GM18499 (cell line): Measurements from ENCODE around the gene SMCHD1.
"Not testable (repeated sequence)": the region's sequence is repeated elsewhere in the genome, so short reads cannot be mapped to it uniquely, and the experiment has no call there.

Source experiments
- ATAC-seq: cut with Tn5 transposase; IDR thresholded peaks from one replicate; pipeline ENCODE4 v1.9.1; 2021; ENCODE audit warnings: moderate number of reproducible peaks; ENCODE audit not compliant: insufficient read depth, unreplicated experiment

Gene SMCHD1

DNA sequence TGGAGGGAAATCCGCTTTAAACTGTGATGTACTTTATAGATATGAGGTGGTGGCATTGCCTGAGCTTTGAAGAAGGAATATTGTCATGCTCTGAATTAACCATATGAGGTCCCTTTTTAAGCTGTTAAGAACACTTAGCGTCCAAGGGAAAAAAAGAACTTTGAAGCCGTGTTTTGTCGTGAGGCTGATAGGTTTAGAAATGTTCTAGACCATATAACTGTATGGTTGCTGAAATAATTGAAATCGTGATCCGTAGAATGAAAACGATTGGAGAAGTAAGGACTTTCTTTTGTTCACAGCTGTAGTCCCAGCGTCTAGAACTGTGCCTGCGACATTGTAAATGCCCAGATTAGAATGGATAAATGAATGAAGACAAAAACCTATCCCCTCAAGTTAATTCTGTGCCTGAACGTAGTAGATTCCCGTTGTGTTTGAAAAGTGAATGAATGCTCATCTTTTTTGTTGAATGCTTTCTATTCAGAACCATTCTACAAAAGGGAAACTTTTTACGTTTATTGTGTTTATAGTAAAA, 1.5 kb downstream of the SMCHD1 start:
- no peak for ATAC-seq

DNA sequence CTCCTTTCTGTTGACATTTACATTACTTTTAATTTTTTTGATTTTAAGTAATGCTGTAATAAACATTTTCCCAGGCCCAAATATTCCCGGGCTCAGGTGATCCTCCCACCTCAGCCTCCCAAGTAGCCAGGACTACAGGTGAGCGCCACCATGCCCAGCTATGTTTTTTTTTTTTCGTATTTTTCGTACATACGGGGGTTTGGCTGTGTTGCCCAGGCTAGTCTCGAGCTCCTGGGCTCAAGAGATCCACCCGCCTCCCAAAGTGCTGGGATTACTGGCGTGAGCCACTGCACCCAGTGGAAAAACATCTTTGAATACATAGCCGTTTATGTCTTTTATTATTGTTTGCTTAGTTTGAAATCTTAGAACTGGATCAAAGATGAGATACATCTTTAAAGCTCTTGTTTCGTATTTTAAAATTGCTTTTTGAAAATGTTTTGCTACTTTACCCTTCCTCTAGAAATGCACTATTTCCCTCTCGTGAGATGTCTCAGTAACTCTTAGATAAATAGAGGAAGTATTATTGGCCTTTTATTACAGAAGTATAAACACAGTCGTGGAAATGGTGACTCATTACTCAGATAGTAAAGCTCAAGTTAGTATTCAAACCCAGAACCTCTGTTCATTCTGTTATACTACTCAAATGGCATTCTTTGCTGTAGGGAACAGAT, 2.4 kb downstream of the SMCHD1 start:
- no peak for ATAC-seq

DNA sequence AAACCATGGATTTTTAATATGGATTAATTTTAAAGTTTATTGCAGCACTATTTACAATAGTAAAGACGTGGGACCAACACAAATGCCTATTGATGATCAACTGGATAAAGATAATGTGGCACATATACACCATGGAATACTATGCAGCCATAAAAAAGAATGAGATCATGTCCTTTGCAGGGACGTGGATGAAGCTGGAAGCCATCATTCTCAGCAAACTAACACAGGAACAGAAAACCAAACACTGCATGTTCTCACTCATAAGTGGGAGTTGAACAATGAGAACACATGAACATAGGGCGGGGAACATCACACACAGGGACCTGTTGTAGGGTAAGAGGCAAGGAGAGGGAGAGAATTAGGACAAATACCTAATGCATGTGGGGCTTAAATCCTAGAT, 5.3 kb downstream of the SMCHD1 start:
- ATAC-seq: not testable (repeated sequence)

DNA sequence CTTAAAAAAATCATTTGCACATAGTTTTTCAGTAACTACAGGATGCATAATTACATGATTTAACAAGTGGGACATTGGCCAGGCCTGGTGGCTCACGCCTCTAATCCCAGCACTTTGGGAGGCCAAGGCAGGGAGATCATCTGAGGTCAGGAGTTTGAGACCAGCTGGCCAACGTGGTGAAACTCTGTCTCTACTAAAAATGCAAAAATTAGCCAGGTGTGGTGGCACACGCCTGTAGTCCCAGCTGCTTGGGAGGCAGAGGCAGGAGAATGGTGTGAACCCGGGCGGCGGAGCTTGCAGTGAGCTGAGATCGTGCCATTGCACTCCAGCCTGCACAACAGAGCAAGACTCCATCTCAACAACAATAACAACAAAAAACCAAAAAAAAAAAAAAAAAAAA, 6.8 kb downstream of the SMCHD1 start:
- ATAC-seq: not testable (repeated sequence)

DNA sequence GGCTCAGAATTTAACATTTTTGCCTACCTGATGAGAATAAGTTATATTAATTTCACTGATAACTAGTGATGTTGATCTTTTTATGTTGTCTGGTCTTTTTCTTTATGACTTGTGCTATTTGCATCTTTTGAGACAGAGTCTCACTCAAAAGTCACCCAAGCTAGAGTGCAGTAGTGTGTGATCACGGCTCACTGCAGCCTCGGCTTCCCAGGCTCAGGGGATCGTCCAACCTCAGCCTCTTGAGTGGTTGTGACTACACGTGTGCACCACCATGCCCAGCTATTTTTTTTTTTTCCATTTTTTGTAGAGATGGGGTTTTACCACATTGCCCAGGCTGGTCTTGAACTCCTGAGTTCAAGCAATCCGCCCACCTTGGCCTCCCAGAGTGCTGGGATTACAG, 7.5 kb downstream of the SMCHD1 start:
- no peak for ATAC-seq

DNA sequence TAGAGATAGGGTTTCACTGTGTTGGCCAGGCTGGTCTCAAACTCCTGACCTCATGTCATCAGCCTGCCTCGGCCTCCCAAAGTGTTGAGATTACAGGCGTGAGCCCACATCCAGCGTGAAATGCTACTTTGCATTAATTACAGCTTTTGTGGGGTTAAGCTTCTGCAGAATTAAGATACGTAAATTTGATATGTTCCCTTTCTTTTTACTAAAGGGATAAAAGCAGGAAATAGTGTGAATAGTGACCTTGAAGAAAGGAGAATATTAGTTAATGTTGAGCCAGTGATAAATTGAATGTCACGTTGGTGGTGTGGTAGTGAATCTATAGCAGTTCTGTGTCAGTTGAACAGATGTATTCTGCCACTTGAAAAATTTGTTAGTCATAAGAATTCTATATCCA, 16.9 kb downstream of the SMCHD1 start:
- ATAC-seq: no peak

DNA sequence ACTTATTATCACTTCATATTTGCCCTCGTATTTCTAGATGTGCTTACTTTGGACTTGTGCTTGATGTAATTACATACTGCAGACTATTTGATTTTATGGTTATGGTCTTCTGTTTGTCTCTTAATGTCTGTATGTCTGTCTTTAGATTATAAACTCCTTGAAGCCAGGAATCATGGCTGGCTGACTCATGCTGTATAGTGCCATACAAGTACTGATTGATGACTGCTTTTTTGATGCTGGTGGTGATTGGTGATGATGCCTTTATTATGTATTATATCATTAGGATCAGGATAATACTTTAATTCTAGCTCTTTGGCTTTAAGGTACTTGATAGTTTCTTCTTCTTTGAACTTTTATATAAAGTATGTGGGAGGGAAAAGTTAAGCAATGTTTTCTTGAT, 17.3 kb downstream of the SMCHD1 start:
- ATAC-seq: no peak

DNA sequence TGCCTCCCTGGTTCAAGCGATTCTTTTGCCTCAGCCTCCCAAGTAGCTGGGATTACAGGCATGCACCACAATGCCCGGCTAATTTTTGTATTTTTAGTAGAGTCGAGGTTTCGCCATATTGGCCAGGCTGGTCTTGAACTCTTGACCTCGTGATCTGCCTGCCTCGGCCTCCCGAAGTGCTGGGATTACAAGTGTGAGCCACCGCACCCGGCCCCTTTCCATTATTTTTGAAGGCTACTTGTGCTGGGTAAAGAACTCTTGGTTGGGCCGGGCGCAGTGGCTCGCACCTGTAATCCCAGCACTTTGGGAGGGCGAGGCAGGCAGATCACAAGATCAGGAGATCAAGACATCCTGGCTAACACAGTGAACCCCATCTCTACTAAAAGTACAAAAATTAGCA, 23.4 kb downstream of the SMCHD1 start:
- ATAC-seq: not testable (repeated sequence)

DNA sequence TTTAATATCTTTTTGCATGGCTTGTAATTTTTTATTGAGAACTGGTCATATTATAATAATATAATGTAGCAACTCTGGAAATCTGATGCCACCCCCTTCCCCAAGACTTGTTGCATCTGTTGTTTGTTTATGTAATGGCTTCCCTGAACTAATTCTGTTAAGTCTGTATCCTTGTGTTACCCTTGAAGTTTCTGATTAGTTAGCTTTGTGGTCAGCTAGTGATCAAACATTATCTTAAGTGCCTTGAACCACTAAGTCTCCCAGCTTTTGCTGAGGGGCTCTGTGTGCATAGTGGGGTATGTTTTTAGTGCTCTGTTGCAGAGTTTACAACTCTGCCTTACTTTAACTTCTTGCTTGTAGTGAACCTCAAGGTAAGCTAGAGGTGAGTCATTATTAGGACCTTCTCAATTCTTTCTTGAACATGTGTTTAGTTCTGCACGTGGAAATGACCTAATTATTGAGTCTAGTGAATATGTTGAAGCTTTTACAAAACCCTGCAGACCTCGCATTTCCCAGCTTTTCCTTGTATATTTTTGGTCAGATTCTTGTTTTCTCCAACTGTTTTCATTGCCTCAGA, 24.8 kb downstream of the SMCHD1 start:
- ATAC-seq: no peak

DNA sequence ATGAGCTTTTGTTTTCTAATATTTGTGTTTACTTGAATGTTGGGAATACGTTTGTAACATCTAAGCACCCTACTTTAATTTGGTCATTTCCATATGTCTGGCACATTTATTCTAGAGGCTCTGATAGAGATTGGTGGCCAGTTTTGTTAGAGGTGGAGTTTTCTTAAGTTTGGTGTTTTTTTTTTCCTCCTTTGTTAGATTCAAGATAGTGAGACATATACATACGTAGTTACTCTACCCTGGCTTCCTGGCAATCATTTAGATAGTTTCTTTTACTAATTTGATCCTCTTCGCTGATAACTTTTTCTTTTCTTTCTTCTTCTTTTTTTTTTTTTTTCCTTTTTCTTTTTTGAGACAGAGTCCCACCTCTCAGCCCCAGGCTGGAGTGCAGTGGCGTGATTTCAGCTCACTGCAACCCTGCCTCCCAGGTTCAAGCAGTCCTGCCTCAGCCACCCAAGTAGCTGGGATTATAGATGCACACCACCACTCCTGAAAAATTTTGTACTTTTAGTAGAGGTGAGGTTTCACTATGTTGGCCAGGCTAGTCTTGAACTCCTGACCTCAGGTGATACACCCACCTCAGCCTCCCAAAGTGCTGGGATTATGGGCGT, 26.6 kb downstream of the SMCHD1 start:
- ATAC-seq: no peak

DNA sequence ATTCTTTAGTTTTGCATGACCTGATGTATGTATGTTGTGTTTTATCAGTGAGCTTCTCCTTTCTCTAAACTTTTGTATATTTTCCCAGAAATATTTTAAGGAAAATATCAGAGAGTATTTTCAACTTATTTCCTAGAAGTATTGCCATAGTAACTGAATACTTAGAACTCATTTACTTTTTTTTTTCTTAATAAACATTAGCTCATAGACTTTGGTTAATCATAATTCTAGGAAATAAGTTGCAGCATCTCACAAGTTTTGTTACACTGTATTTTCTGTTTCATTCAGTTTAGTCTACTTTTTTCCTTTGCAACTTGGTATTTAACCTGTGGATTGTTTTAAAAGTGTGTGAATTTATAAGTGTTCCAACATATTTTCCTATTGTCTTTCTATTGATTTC, 27.5 kb downstream of the SMCHD1 start:
- ATAC-seq: no peak

DNA sequence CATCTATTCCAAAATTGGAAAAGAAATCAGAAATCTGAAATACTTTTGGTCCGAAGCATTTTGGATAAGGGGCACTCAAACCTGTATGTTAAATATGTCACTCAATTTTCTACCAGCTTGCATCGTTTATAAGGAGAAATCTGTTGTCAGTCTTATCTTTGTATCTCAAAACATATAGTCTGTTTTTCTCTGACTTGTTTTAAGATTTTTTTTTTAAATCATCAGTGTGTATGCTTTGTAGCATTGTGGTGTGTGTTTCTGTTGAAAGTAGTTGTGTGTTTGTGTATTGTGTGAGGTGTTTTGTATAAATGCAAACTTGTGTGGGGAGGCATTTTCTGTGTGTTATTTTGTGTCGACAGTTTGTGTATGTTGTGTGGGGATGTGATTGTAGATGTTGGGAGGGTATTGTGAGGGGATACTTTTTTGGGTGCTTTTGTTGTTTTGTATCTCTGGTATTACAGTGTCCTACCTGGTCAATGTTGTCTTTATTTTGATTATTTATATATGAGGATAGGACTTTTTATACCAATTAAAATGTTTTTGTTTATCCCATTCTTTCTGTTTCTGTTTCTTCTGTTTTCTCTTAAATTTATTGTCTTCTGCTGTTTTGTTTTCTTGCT, 30.9 kb downstream of the SMCHD1 start:
- no peak for ATAC-seq

DNA sequence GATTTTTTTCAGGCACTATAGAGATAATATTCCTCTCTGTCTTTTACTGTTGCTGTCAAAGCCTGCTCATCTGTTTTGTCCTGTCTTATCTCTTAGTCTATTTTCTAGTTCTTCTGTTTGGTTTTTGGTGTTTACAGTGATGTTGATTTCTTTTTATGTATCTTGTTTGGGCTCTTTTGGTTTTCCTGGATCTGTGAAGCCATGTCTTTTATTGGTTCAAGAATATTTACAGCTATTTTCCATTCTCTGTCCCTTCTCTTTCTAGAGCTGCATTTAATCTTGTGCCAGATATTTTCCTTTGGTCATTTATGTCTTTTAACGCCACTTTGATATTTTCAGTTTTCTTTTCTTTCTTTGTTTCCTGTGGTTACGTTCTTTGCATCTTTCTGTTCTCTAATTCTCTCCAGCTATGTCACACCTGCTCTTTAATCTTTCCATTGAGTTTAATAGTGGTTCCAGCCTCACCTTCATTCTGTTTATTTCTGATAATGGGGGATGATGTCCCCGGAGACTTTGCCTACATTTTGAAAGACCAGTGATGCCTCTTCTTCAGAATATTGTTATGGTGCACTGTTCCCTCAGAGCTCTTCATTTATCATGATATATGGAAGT, 32.0 kb downstream of the SMCHD1 start:
- ATAC-seq: no peak

DNA sequence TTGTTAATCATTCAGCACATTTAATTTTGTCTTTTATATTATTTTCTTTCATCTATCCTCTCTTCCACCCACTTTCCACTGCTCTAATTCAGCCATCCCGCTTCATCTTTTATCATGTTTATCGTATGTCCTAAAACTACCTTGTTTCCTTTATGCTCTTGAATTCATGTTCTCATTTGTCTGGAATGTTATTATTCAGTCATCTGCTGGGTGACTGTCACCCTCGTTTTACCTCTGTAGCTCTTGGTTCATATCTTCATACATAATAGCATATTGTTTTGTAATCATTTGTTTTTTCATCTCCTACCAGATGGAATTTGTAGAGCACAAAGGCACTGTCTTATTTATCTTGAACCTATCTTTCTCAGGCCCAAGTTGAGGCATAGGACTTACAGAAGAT, 37.0 kb downstream of the SMCHD1 start:
- ATAC-seq: no peak

DNA sequence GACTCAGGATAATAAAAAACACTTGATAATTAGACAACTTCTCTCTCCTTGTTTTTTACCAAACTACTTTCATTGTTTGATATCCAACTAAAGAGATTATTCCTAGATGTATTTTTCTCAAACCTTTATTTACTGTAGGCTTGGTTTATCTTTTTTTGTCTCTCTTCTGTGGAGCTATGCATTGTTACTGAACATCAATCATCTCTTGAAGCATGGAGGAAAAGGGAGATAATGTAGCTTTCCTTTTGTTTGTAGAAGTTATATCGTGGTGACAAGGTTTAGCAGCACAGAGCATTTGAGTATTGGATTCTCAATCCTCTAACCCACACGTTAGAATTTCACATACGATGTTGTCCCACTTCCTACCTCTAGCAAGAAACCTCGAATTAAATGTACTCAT, 41.7 kb downstream of the SMCHD1 start:
- ATAC-seq: no peak

DNA sequence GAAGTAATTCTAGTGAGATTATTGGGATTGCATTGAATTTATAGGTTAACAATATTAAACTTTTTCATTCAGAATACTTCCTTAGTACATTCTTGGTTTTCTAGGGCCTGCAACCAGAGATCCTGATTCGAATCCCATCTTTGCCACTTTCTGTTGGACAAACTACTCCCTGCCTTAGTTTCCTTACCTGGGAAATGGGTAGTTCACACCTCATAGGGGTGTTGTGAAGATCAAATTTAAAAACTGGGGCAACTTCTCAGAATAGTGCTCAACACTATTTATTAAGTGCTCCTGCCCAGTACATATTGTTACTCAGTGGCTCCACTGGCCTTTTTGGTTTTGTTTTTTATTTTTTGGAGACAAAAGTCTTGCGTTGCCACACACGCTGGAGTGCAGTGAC, 43.5 kb downstream of the SMCHD1 start:
- ATAC-seq: no peak

DNA sequence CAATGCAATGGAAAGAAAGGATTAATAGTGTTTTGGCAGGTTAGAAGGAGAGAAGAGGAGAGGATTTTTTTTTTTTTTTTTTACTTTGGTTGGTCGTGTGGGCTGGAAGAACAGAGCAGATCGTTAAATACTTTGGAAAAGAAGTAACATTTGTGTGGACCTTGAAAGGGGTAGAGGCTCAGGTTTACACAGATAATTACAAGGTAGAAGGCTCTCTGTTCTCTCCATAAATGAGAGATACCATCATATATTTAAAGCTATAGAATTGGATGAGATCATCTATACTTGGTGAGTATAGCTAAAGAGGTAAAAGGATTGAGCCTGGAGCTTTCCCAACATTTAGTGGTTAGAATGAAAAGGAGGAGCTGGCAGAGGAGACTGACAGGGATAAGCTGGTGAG, 49.0 kb downstream of the SMCHD1 start:
- ATAC-seq: no peak

DNA sequence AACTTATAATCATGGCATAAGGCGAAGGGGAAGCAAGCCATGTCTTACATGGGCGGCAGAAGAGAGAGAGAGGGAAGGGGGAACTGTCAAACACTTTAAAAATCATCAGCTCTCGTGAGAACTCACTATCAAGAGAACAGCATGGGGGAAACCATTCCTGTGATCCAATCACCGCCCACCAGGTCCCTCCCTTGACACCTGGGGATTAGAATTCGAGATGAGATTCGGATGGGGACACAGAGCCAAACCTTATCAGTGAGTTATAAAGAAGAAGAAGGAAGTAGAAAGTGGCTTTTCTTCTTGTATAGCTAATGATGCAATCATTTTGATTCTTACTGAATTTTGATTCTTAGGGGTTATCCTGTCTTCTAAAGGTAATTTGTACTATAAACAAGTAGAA, 51.4 kb downstream of the SMCHD1 start:
- ATAC-seq: no peak

DNA sequence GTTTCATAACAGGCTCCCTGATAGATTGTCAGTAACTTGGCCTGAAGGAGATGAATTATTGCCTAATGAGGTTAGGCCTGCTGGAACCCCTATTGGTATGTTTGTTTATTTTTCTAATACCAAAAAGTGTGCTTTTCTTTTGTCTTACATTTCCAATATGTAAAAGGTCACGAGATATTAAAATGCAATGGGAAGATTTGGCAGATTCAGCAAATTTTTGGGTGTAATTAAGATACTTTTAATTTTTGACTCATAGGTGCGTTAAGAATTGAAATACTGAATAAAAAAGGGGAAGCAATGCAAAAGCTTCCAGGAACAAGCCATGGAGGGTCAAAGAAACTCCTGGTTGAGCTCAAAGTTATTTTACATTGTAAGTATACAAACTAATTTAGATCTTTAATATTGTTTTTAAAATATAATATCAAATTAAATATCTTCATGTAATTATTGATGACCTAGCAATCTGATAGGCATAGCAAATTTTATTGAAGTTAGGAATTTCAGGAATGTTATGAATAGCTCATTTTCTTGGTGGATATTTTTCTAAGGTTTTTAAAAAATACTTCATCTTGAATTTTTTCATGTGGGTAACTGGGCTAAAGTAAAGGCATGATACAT, 52.1 kb downstream of the SMCHD1 start:
- no peak for ATAC-seq

DNA sequence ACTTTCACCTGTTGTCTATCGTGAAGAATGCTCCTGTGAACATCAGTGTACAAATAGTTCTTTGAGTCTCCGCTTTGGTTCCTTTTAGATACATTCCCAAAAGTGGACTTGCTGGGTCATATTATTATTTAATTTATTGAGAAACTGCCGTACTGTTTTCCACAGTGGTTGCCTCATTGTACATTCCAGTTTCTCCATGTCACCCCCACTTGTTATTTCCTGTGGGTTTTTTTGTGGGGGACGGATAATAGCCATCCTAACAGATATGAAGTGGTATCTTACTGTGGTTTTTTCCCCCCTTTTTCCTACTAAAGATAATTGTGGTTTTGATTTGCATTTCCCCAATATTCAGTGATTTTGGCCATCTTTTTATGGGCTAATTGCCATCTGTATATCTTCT, 53.8 kb downstream of the SMCHD1 start:
- ATAC-seq: no peak

DNA sequence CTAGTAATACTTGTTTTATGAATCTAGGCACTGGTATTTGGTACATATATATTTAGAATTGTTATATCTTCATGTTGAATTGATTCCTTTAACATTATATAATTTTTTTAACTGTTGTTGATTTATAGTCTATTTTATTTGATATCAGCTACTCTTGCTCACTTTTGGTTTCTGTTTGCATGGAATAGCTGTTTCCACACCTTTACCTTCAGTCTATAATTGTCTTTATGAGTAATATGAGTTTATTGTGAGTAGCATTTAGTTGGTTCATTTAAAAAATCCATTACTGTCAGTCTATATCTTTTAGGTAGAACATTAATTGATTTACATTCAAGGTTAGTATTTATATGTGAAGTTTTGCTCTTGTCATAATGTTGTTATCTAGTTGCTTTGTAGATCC, 58.6 kb downstream of the SMCHD1 start:
- ATAC-seq: no peak
